CD14-positive monocyte (primary cell): ENCODE data around the gene LHPP. TPM values are rescaled to one million over a fixed set of nuclear protein-coding genes. Genes with fewer than 3 reads are reported as not detected.

Experiments
- DNase-seq, 3 donors: peaks; one replicate each; pipeline ENCODE4 v3.0.0-alpha.2; 2011 to 2022
- H2AFZ ChIP-seq: 2 replicates; pipeline ENCODE4 v1.6.0; 2012; ENCODE audit warnings: mild to moderate bottlenecking, low read depth, low read length, inconsistent platforms; ENCODE audit not compliant: insufficient read depth, poor library complexity, severe bottlenecking
- H3K27ac ChIP-seq, 2 donors: 1 replicate in 1 of 2; 2 replicates in 1 of 2; pipeline ENCODE4 v1.5.1; 2012 to 2013; ENCODE audit warnings: low read length in 2 of 2, control low read depth in 1 of 2, inconsistent platforms in 1 of 2, low read depth in 1 of 2, mild to moderate bottlenecking in 1 of 2
- H3K27me3 ChIP-seq, 2 donors: one replicate each; pipeline versions ENCODE4 v1.6.0 to v1.6.1; 2011 to 2013; ENCODE audit warnings: low read length in 2 of 2; ENCODE audit not compliant: control insufficient read depth in 2 of 2, insufficient read depth in 2 of 2
- H3K36me3 ChIP-seq, 2 donors: replicated peaks in 1 of 2; 1 replicate in 1 of 2; 2 replicates in 1 of 2; pipeline versions ENCODE4 v1.5.1 to v1.6.1; 2012 to 2013; ENCODE audit warnings: low read length in 2 of 2, control low read depth in 1 of 2, inconsistent platforms in 1 of 2, mild to moderate bottlenecking in 1 of 2; ENCODE audit not compliant: insufficient read depth in 2 of 2, control insufficient read depth in 1 of 2
- H3K4me1 ChIP-seq, 2 donors: 1 replicate in 1 of 2; 2 replicates in 1 of 2; pipeline versions ENCODE4 v1.5.1 to v1.6.1; 2012 to 2013; ENCODE audit warnings: low read length in 2 of 2, control low read depth in 1 of 2, inconsistent platforms in 1 of 2, mild to moderate bottlenecking in 1 of 2, moderate library complexity in 1 of 2; ENCODE audit not compliant: insufficient read depth in 2 of 2, control insufficient read depth in 1 of 2
- H3K4me2 ChIP-seq: replicated peaks from 2 replicates; pipeline ENCODE3; 2012; ENCODE audit warnings: low read length, moderate library complexity, mild to moderate bottlenecking; ENCODE audit not compliant: poor library complexity, severe bottlenecking; ENCODE audit errors: extremely low read depth
- H3K4me3 ChIP-seq, 3 experiments: fragments of 200-600 bp in 1 of 3; sonication (generic) in 1 of 3; replicated peaks in 1 of 3; 1 replicate in 2 of 3; 2 replicates in 1 of 3; pipeline ENCODE4 v1.5.1; 2011 to 2013; ENCODE audit warnings: low read length in 3 of 3, mild to moderate bottlenecking in 3 of 3, control low read depth in 2 of 3, low read depth in 2 of 3, inconsistent platforms in 1 of 3, moderate library complexity in 1 of 3
- H3K79me2 ChIP-seq: 2 replicates; pipeline ENCODE4 v1.6.0; 2012; ENCODE audit warnings: mild to moderate bottlenecking, control low read depth, inconsistent platforms, low read length, moderate library complexity; ENCODE audit not compliant: insufficient read depth
- H3K9ac ChIP-seq: 2 replicates; pipeline ENCODE4 v1.6.0; 2017; ENCODE audit warnings: low read length, mild to moderate bottlenecking; ENCODE audit not compliant: insufficient read depth, poor library complexity, severe bottlenecking
- H3K9me3 ChIP-seq, 2 donors: replicated peaks in 1 of 2; 1 replicate in 1 of 2; 2 replicates in 1 of 2; pipeline versions ENCODE4 v1.5.1 to v1.6.1; 2012 to 2013; ENCODE audit warnings: low read length in 2 of 2, control low read depth in 1 of 2; ENCODE audit not compliant: control insufficient read depth in 1 of 2, insufficient read depth in 1 of 2
- H4K20me1 ChIP-seq: 2 replicates; pipeline ENCODE4 v1.6.0; 2012; ENCODE audit warnings: mild to moderate bottlenecking, low read length, control low read depth, moderate library complexity; ENCODE audit not compliant: insufficient read depth
- H3K27ac Mint-ChIP-seq, 7 donors: one replicate each; pipeline ENCODE4 v1.8.0; 2020; ENCODE audit warnings: mild to moderate bottlenecking in 7 of 7, mixed read lengths in 7 of 7, moderate library complexity in 6 of 7, inconsistent platforms in 2 of 7
- H3K27me3 Mint-ChIP-seq, 3 donors: one replicate each; pipeline ENCODE4 v1.8.0; 2021 to 2022; ENCODE audit warnings: low read depth in 3 of 3, mild to moderate bottlenecking in 3 of 3, mixed read lengths in 3 of 3, moderate library complexity in 3 of 3, inconsistent platforms in 1 of 3
- H3K36me3 Mint-ChIP-seq, 2 donors: one replicate each; pipeline ENCODE4 v1.8.0; 2020; ENCODE audit warnings: mixed read lengths in 2 of 2, inconsistent platforms in 1 of 2, mild to moderate bottlenecking in 1 of 2
- H3K4me1 Mint-ChIP-seq: one replicate; pipeline ENCODE4 v1.8.0; 2020; ENCODE audit warnings: mild to moderate bottlenecking, mixed read lengths
- H3K4me3 Mint-ChIP-seq, 2 donors: one replicate each; pipeline ENCODE4 v1.8.0; 2020; ENCODE audit warnings: mild to moderate bottlenecking in 2 of 2, mixed read lengths in 2 of 2, moderate library complexity in 1 of 2
- H3K9me3 Mint-ChIP-seq, 7 donors: one replicate each; pipeline ENCODE4 v1.8.0; 2020 to 2022; ENCODE audit warnings: mixed read lengths in 7 of 7, mild to moderate bottlenecking in 6 of 7, moderate library complexity in 6 of 7, inconsistent platforms in 2 of 7
- CTCF ChIP-seq: fragments of 200-600 bp; IDR thresholded peaks from one replicate; pipeline ENCODE4 v1.8.0; 2022; ENCODE audit warnings: antibody characterized with exemption, mild to moderate bottlenecking
- WGBS: methylation state at CpG from one replicate; pipeline ENCODE4 v1.1.5; 2013; ENCODE audit warnings: missing lambda C conversion rate; ENCODE audit not compliant: insufficient coverage; 5-methylcytosine and 5-hydroxymethylcytosine counted together
- intact Hi-C, 2 donors: fragments of 100-400 bp; cut with micrococcal nuclease; formaldehyde crosslinking; loops; one replicate each; pipeline versions ENCODE4 v1.15.0 to v1.15.1; 2023
- polyA plus RNA-seq, 3 donors: library from polyadenylated mRNA; depleted of rRNA in 1 of 3; unstranded in 2 of 3; stranded (reverse) in 1 of 3; fragments of 300-500 nt in 2 of 3; fragments of >200 nt in 1 of 3; fragmentation: Illumina TruSeq in 2 of 3; gene quantifications; 1 replicate in 2 of 3; 2 replicates in 1 of 3; pipeline ENCODE4 v1.2.3, GENCODE V29; 2012 to 2021

Gene LHPP
- polyA plus RNA-seq, 3 donors: 15.2 to 20.6 (median 19.5) TPM

GRCh38 chr10:124626759-124627380, 165.2 kb downstream of the LHPP start:
- Histone ChIP-seq H3K36me3 (peaks cover 24 to 33% of the 10 kb centered on the region in 2 donors), H3K79me2 (peaks cover 84% of the 10 kb centered on the region), H2AFZ (no peak overlapping the region), H3K9ac (peak overlapping the region; percentile 2), H3K27ac (no peak overlapping the region), H3K27me3 (no peaks in the 10 kb centered on the region), H3K4me2 (no peak overlapping the region), H3K9me3 (no peaks in the 10 kb centered on the region), H3K4me3 (no peak overlapping the region), H3K4me1 (peaks cover 20 to 33% of the 10 kb centered on the region in 2 donors), H4K20me1 (peaks cover 99% of the 10 kb centered on the region)
- Mint-ChIP-seq H3K4me1 (peaks cover 37% of the 10 kb centered on the region), H3K27ac (peak overlapping the region in 2 of 7 donors; percentile 80), H3K36me3 (peaks cover 24 to 55% of the 10 kb centered on the region in 2 donors), H3K4me3 (no peak overlapping the region), H3K9me3 (no peaks in the 10 kb centered on the region), H3K27me3 (no peaks in the 10 kb centered on the region)
- WGBS: 64% methylated on average over 11 of the region's 13 CpGs
- no peak for DNase-seq
- intact Hi-C loops: loop anchor here in 1 of 2 donors (10.0 kb wide), 1 partner anchor 92 kb away; no protein-coding TSS in a partner anchor
- no peak for TF ChIP-seq CTCF

GRCh38 chr10:124627866-124628675, 166.4 kb downstream of the LHPP start:
- peaks cover 17 to 29% of the 10 kb centered on the region in 2 donors for H3K36me3 ChIP-seq
- peaks cover 99% of the 10 kb centered on the region for H4K20me1 ChIP-seq
- intact Hi-C loops: loop anchor here in 1 of 2 donors (10.0 kb wide), 1 partner anchor 93 kb away; no protein-coding TSS in a partner anchor
- H3K9me3 Mint-ChIP-seq: no peaks in the 10 kb centered on the region
- DNase-seq: peak in 2 of 3 donors; percentile 44 to 48
- no peak overlapping the region for H3K4me2 ChIP-seq
- no peak overlapping the region for H3K4me3 Mint-ChIP-seq
- peaks cover 44% of the 10 kb centered on the region for H3K4me1 Mint-ChIP-seq
- H3K36me3 Mint-ChIP-seq: peaks cover 25 to 52% of the 10 kb centered on the region in 2 donors
- no peaks in the 10 kb centered on the region for H3K27me3 ChIP-seq
- no peaks in the 10 kb centered on the region for H3K9me3 ChIP-seq
- H3K79me2 ChIP-seq: peaks cover 94% of the 10 kb centered on the region
- H3K4me3 ChIP-seq: no peak overlapping the region
- peak overlapping the region in 1 of 2 donors; percentile 51 for H3K27ac ChIP-seq
- H3K9ac ChIP-seq: no peak overlapping the region
- H3K27me3 Mint-ChIP-seq: no peaks in the 10 kb centered on the region
- H3K27ac Mint-ChIP-seq: peak overlapping the region in 4 of 7 donors; percentile 19 to 80 (median 60)
- 84% methylated on average over 5 of the region's 12 CpGs for WGBS
- no peak overlapping the region for H2AFZ ChIP-seq
- H3K4me1 ChIP-seq: peaks cover 20 to 43% of the 10 kb centered on the region in 2 donors
- no peak for TF ChIP-seq CTCF
